GM18858 (cell line): ENCODE measurements around the gene KRT83.
A peak's percentile ranks its signal among the peaks of the same experiment; 100 is the strongest.

Source experiments
- ATAC-seq: cut with Tn5 transposase; IDR thresholded peaks from one replicate; pipeline ENCODE4 v1.9.1; 2021; ENCODE audit not compliant: unreplicated experiment

The KRT83 gene

GRCh38 chr12:52320784-52321400, at the start of gene KRT83:
KRT83 (minus strand) TSS chr12:52321398; CDS start chr12:52321335, 63 bp downstream.
- ATAC-seq = no peak

GRCh38 chr12:52369809-52370208, 48.6 kb upstream of the KRT83 start:
- no peak for ATAC-seq

- ATAC-seq = no peak
Observed at GRCh38 chr12:52369211-52369610, 48.0 kb upstream of the KRT83 start.

GRCh38 chr12:52368508-52368907, 47.3 kb upstream of the KRT83 start:
- no peak for ATAC-seq

GRCh38 chr12:52367876-52368275, 46.7 kb upstream of the KRT83 start:
- ATAC-seq = no peak

- ATAC-seq = no peak
Observed at GRCh38 chr12:52366738-52367485, 45.7 kb upstream of the KRT83 start, which contains the start of gene KRT85. KRT85 (minus strand) TSS chr12:52367481; CDS start chr12:52367405, 76 bp downstream.

- ATAC-seq = no peak
Observed at GRCh38 chr12:52364901-52365489, 43.8 kb upstream of the KRT83 start.

GRCh38 chr12:52364061-52364460, 42.9 kb upstream of the KRT83 start:
- no peak for ATAC-seq

GRCh38 chr12:52363111-52363679, 42.0 kb upstream of the KRT83 start:
- no peak for ATAC-seq

GRCh38 chr12:52362118-52362726, 41.0 kb upstream of the KRT83 start:
- no peak for ATAC-seq

GRCh38 chr12:52361553-52361952, 40.4 kb upstream of the KRT83 start:
- ATAC-seq = no peak

- ATAC-seq = no peak
Observed at GRCh38 chr12:52360663-52361271, 39.6 kb upstream of the KRT83 start.

- ATAC-seq = no peak
Observed at GRCh38 chr12:52360106-52360662, 39.0 kb upstream of the KRT83 start.

- no peak for ATAC-seq
Observed at GRCh38 chr12:52359621-52360061, 38.4 kb upstream of the KRT83 start.

- peak; percentile 94 for ATAC-seq
Observed at GRCh38 chr12:52358575-52359350, 37.6 kb upstream of the KRT83 start.

- no peak for ATAC-seq
Observed at GRCh38 chr12:52356762-52357580, 35.8 kb upstream of the KRT83 start.

- ATAC-seq = no peak
Observed at GRCh38 chr12:52356031-52356761, 35.0 kb upstream of the KRT83 start.

GRCh38 chr12:52355176-52355575, 34.0 kb upstream of the KRT83 start:
- ATAC-seq = no peak
